Common myeloid progenitor, CD34-positive (primary cell): ENCODE measurements around the gene NKX3-2.
A peak's percentile ranks its signal among the peaks of the same experiment; 100 is the strongest.

Experiments
- CTCF ChIA-PET: fragments of 350-600 bp; sonication (Branson Sonifier 250); formaldehyde crosslinking; loops from one replicate; lab custom pipeline; 2021; ENCODE audit warnings: antibody characterized with exemption; lab: Charles Lee
- POLR2A ChIA-PET: fragments of 350-600 bp; sonication (Branson Sonifier 250); formaldehyde crosslinking; loops from one replicate; lab custom pipeline; 2021; ENCODE audit warnings: antibody characterized with exemption; lab: Charles Lee
- DNase-seq, 3 donors: peaks; one replicate each; pipeline versions ENCODE4 v3.0.0 to v3.0.0-alpha.2; 2013
- H3K27ac ChIP-seq, 2 experiments: 1 replicate in 1 of 2; 2 replicates in 1 of 2; pipeline ENCODE4 v1.7.0; 2013; ENCODE audit warnings: inconsistent platforms in 2 of 2, low read length in 2 of 2, mild to moderate bottlenecking in 2 of 2, low read depth in 1 of 2, moderate library complexity in 1 of 2; ENCODE audit not compliant: severe bottlenecking in 2 of 2, insufficient read depth in 1 of 2, poor library complexity in 1 of 2
- H3K27me3 ChIP-seq, 5 experiments: replicated peaks in 2 of 5; 1 replicate in 3 of 5; 2 replicates in 2 of 5; pipeline versions ENCODE4 v1.6.1 to v1.7.0; 2013; ENCODE audit warnings: low read length in 4 of 5, mild to moderate bottlenecking in 2 of 5, moderate library complexity in 2 of 5, inconsistent platforms in 1 of 5; ENCODE audit not compliant: insufficient read depth in 5 of 5, control insufficient read depth in 4 of 5
- H3K36me3 ChIP-seq, 4 experiments: 1 replicate in 2 of 4; 2 replicates in 2 of 4; pipeline versions ENCODE4 v1.6.1 to v1.7.0; 2013; ENCODE audit warnings: low read length in 3 of 4, control low read depth in 1 of 4, mild to moderate bottlenecking in 1 of 4; ENCODE audit not compliant: control insufficient read depth in 4 of 4, insufficient read depth in 4 of 4
- H3K4me1 ChIP-seq, 4 experiments: 1 replicate in 3 of 4; 2 replicates in 1 of 4; pipeline versions ENCODE4 v1.6.1 to v1.7.1; 2013; ENCODE audit warnings: low read length in 3 of 4, mild to moderate bottlenecking in 3 of 4, control low read depth in 1 of 4, inconsistent platforms in 1 of 4, moderate library complexity in 1 of 4; ENCODE audit not compliant: control insufficient read depth in 4 of 4, insufficient read depth in 4 of 4; ENCODE audit errors: control extremely low read depth in 1 of 4
- H3K4me3 ChIP-seq, 7 experiments: 1 replicate in 4 of 7; 2 replicates in 3 of 7; pipeline versions ENCODE4 v1.5.1 to v1.7.0; 2013; ENCODE audit warnings: mild to moderate bottlenecking in 7 of 7, low read length in 6 of 7, moderate library complexity in 6 of 7, inconsistent platforms in 2 of 7, low read depth in 2 of 7, control low read depth in 1 of 7; ENCODE audit not compliant: insufficient read depth in 4 of 7, control insufficient read depth in 1 of 7; ENCODE audit errors: extremely low read depth in 1 of 7
- H3K9me3 ChIP-seq, 5 experiments: 1 replicate in 4 of 5; 2 replicates in 1 of 5; pipeline versions ENCODE4 v1.6.1 to v1.7.1; 2013; ENCODE audit warnings: low read length in 4 of 5, mild to moderate bottlenecking in 2 of 5, inconsistent platforms in 1 of 5, low read depth in 1 of 5, moderate library complexity in 1 of 5; ENCODE audit not compliant: control insufficient read depth in 4 of 5, insufficient read depth in 2 of 5; ENCODE audit errors: control extremely low read depth in 1 of 5
- WGBS: methylation state at CpG from one replicate; pipeline ENCODE4 v1.1.5; 2013; ENCODE audit not compliant: insufficient coverage; 5-methylcytosine and 5-hydroxymethylcytosine counted together

The NKX3-2 gene

DNA sequence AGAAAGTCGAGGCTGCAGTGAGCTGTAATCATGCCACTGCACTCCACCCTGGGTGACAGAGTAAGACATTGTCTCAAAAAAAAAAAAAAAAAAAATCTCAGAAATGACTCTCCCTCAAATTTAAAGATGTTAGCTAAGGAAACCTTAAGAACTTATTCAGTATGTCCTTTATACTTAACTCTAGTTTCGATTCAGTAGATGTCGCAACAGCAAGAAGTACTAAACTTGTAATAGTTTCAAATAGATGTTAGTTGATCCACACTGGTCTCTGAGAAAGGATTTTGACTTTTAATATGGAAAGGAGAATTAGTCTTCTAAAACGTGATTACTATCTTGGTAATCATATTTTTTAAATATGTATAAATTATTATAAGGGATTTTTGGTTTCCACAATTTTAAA, 29.6 kb downstream of the NKX3-2 start:
- H3K4me1 ChIP-seq: no peaks in the 10 kb centered on the region
- H3K27ac ChIP-seq: no peak overlapping the region
- peaks cover 22 to 71% (median 25%) of the 10 kb centered on the region in 5 experiments for H3K27me3 ChIP-seq
- ChIA-PET POLR2A (no interaction called here), CTCF (interaction anchor here (0.9 to 1.5 kb wide), 2 partner anchors 8 to 26 kb away, joined by 3 to 5 read pairs; no protein-coding TSS in a partner anchor)
- H3K36me3 ChIP-seq: no peaks in the 10 kb centered on the region
- no CpG with 5 or more reads among the region's 4 CpGs for WGBS
- H3K4me3 ChIP-seq: no peak overlapping the region
- H3K9me3 ChIP-seq: peaks cover 0 to 2% (median 0%) of the 10 kb centered on the region in 5 experiments
- DNase-seq: no peak

DNA sequence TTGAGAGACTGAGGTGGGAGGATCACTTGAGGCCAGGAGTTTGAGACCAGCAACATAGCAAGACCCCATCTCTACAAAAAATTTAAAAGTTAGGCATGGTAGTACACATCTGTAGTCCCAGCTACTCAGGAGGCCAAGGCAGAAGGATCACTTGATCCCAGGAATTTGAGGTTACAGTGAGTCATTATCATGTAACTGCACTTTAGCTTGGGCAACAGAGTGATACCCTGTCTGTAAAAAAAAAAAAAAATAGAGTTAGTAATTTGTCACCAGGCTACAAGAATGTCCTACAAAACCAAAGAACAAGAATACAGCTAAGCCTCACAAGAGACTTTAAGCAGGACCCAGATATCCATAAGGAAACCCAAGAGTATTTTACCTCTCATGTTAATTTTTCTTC, 33.2 kb downstream of the NKX3-2 start:
- Histone ChIP-seq H3K36me3 (no peaks in the 10 kb centered on the region), H3K9me3 (no peaks in the 10 kb centered on the region), H3K27me3 (peaks cover 7 to 44% (median 16%) of the 10 kb centered on the region in 5 experiments), H3K27ac (no peak overlapping the region), H3K4me3 (no peak overlapping the region), H3K4me1 (no peaks in the 10 kb centered on the region)
- ChIA-PET POLR2A (no interaction called here), CTCF (interaction anchor here (1.2 to 1.5 kb wide), 3 partner anchors 10 to 13 kb away, joined by 4 to 5 read pairs (median 5); no protein-coding TSS in a partner anchor)
- no peak for DNase-seq

DNA sequence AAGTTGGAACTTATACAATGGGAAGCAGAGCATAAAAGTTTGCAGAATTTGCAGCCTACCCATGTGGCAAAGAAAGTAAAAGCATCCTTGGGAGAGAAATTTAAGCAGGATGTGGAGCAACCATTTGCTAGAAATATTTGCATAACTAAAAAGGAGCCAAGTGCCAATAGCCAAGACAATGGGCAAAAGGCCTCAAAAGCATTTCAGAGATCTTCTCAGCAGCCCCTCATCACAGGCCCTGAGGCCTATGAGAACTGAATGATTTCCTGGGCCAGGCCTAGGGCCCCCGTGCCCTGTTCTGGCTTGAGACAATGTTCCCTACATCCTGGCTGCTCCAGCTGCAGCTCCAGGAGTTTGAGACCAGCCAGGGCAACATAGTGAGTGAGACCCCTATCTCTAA, 34.9 kb downstream of the NKX3-2 start:
- H3K27ac ChIP-seq: no peak overlapping the region
- ChIA-PET CTCF (no interaction called here), POLR2A (no interaction called here)
- H3K36me3 ChIP-seq: no peaks in the 10 kb centered on the region
- no peak for DNase-seq
- H3K4me3 ChIP-seq: no peak overlapping the region
- no peaks in the 10 kb centered on the region for H3K9me3 ChIP-seq
- 78% methylated on average over 1 of the region's 1 CpG for WGBS
- H3K27me3 ChIP-seq: peaks cover 3 to 34% (median 16%) of the 10 kb centered on the region in 5 experiments
- no peaks in the 10 kb centered on the region for H3K4me1 ChIP-seq

DNA sequence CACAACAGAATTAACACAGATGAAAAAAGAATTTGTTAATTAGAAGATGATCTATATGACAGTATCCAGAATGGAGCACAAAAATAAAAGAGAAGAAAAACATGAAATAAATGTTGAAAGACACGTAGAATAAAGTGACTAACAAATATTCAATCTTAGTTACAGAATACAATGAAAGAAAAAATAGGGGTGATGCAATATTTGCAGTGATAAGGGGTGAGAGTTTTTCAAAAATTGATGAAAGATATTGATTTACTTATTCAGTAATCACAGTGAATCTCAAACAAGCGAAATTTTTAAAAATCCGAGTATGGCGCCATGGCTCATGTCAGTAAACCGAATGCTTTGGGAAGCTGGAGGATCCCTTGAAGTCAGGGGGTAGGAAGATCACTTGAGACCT, 39.9 kb downstream of the NKX3-2 start:
- no peak overlapping the region for H3K27ac ChIP-seq
- peaks cover 2 to 16% (median 4%) of the 10 kb centered on the region in 5 experiments for H3K27me3 ChIP-seq
- H3K4me3 ChIP-seq: no peak overlapping the region
- ChIA-PET CTCF (interaction anchor here (1.0 kb wide), 1 partner anchor 12 kb away, joined by 3 read pairs; no protein-coding TSS in a partner anchor), POLR2A (no interaction called here)
- WGBS: 97% methylated on average over 4 of the region's 5 CpGs
- DNase-seq: no peak
- no peaks in the 10 kb centered on the region for H3K36me3 ChIP-seq
- no peaks in the 10 kb centered on the region for H3K4me1 ChIP-seq
- H3K9me3 ChIP-seq: no peaks in the 10 kb centered on the region

DNA sequence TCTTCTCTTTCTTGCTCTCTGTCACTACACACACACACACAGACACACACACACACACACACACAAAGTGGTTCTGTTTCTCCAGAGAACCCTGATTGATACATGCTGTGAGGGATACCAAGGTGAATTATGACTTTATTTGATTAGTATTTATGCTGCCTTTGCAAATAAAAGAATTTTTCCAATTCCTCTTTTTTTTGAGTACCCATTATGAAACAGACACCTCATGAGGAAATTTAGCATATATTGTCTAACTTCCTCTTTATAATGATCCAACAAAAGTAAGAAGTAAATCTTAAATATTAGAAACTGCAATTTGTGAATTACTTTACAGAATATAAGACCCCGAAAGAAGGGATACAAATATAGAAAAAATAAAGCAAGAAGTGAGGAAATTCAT, 45.8 kb downstream of the NKX3-2 start:
- no CpG with 5 or more reads among the region's 1 CpG for WGBS
- Histone ChIP-seq H3K9me3 (peaks cover 0 to 2% (median 0%) of the 10 kb centered on the region in 5 experiments), H3K27me3 (peaks cover 0 to 22% (median 4%) of the 10 kb centered on the region in 5 experiments), H3K4me3 (no peak overlapping the region), H3K27ac (no peak overlapping the region), H3K4me1 (peaks cover 0 to 5% (median 2%) of the 10 kb centered on the region in 4 experiments), H3K36me3 (no peaks in the 10 kb centered on the region)
- ChIA-PET POLR2A (no interaction called here), CTCF (interaction anchor here (1.0 to 2.2 kb wide), 2 partner anchors 13 to 646 kb away, joined by 4 read pairs; no protein-coding TSS in a partner anchor)
- peak in 2 of 3 donors; percentile 35 to 46 for DNase-seq

DNA sequence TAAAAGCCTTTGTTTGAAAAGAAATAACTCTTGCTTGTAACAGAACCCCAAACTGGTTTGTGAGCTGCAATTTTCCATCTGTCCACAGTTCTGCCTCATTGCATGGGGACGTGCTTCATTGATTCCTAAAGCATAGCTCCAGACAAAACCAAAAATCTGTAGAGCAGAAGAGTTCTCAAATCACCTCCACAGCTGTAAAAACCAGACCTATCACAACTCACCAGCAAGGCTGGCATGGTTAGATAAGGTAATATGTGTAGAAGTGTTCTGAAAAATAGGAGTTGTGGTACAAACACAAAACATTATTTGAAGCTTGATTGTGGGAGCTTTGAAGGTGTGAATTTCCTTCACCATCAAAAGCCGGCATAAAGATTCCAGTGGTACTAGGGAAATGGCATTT, 47.7 kb downstream of the NKX3-2 start:
- WGBS: 67% methylated on average over 1 of the region's 2 CpGs
- H3K27me3 ChIP-seq: peaks cover 0 to 22% (median 5%) of the 10 kb centered on the region in 5 experiments
- CTCF ChIA-PET: interaction anchor here (0.9 to 2.2 kb wide), 3 partner anchors 12 to 644 kb away, joined by 3 to 4 read pairs (median 3); no protein-coding TSS in a partner anchor
- POLR2A ChIA-PET: interaction anchor here (0.6 kb wide), 1 partner anchor 15 kb away, joined by 4 read pairs; no protein-coding TSS in a partner anchor
- DNase-seq: peak in 2 of 3 donors; percentile 37 to 47
- peaks cover 0 to 2% (median 0%) of the 10 kb centered on the region in 5 experiments for H3K9me3 ChIP-seq
- H3K27ac ChIP-seq: no peak overlapping the region
- H3K4me1 ChIP-seq: peaks cover 0 to 5% (median 2%) of the 10 kb centered on the region in 4 experiments
- H3K36me3 ChIP-seq: no peaks in the 10 kb centered on the region
- no peak overlapping the region for H3K4me3 ChIP-seq

DNA sequence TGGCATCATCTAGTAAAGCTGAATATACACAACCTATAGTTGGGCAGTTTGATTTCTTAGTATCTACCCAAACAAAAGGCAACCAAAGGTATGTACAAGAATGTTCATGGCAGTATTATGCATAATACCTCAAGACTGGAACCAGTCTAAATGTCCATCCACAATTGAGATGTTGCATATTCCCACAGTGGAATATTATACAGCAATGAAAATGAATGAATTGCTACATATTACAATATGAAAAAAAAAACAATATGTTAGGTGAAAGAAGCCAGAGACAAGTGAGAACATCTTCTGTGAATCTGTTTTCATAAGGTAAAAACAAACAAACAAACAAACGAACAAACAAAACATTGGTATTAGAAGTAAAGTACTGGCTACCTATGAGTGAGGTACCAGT, 48.6 kb downstream of the NKX3-2 start:
- Histone ChIP-seq H3K4me3 (no peak overlapping the region), H3K27ac (no peak overlapping the region), H3K27me3 (peaks cover 0 to 20% (median 7%) of the 10 kb centered on the region in 5 experiments), H3K36me3 (no peaks in the 10 kb centered on the region), H3K9me3 (peaks cover 0 to 2% (median 0%) of the 10 kb centered on the region in 5 experiments), H3K4me1 (peaks cover 0 to 5% (median 2%) of the 10 kb centered on the region in 4 experiments)
- no peak for DNase-seq
- no CpG with 5 or more reads among the region's 1 CpG for WGBS
- POLR2A ChIA-PET: no interaction called here
- CTCF ChIA-PET: interaction anchor here (1.6 kb wide), 1 partner anchor 35 kb away, joined by 3 read pairs; no protein-coding TSS in a partner anchor
